ENCODE measurements around the gene CDC14A. TPM values are rescaled to one million over a fixed set of nuclear protein-coding genes. Genes with fewer than 3 reads are reported as not detected.

Gene CDC14A
- total RNA-seq, 1 donor from 2014 or later, result 16.8 TPM

- DNase-seq (ENCODE audit: low spot score) (no peak), ATAC-seq (no peak)
- intact Hi-C loops (cut with DNase I), result no loop called here
Measured at GRCh38 chr1:100462326-100463025, 110.2 kb downstream of the CDC14A start.

DNA sequence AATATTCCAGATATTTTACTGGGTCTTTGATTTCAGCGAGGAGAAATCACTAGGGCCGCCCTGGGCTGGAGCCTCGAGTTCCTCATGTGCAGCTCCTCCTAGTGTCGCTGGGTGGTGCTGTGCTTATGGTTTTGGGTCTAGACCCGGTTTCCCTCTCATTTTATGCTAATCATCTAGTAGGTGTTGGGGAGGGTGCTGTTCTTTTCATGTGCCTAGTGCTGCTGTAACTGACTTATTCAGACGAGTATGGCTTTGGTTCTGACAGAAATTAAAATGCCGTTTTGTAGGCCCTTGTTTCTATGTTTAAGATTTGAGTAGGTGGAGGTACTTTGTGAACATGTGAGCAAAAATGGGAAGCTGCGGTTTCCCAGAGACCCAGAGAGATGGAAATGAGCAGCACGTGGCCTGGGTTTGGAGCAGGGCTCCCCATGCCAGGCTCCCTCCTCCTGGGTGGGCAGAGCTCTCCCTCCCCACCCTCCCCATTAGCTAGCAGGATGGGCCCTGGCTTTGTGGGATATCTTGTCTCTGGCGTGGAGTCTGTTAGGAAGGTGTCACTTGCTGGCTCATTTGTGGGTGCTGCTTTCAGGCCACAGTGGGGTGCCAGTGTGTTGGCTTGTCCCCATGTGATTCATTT, 111.6 kb downstream of the CDC14A start:
- ATAC-seq, result peak; percentile 74
- DNase-seq (ENCODE audit: low spot score), result peak; percentile 74
- intact Hi-C loops (cut with DNase I), result no loop called here

GRCh38 chr1:100469578-100469977, 117.3 kb downstream of the CDC14A start:
- no peak for DNase-seq (ENCODE audit: low spot score)
- ATAC-seq, result no peak
- intact Hi-C loops (cut with DNase I), result no loop called here

DNA sequence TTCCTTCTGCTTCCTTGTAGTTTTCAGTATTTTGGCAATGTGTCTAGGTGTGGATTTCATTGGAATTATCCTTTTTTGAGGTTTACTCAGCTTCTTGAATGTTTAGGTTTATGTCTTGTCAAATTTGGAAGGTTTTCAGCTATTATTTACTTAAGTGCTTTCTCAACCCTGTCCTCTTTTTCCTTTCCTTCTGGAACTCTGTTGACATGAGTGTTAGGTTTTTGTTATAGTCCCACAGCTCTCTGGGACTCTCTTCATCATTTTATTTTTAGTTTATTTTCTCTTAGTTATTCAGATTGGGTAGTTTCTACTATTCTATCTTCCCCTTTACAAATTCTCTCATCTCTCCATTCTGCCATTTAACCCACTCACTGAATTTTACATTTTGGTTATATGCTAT, 122.5 kb downstream of the CDC14A start:
- DNase-seq (ENCODE audit: low spot score), result no peak
- peak; percentile 68 for ATAC-seq
- intact Hi-C loops (cut with DNase I), result no loop called here

DNA sequence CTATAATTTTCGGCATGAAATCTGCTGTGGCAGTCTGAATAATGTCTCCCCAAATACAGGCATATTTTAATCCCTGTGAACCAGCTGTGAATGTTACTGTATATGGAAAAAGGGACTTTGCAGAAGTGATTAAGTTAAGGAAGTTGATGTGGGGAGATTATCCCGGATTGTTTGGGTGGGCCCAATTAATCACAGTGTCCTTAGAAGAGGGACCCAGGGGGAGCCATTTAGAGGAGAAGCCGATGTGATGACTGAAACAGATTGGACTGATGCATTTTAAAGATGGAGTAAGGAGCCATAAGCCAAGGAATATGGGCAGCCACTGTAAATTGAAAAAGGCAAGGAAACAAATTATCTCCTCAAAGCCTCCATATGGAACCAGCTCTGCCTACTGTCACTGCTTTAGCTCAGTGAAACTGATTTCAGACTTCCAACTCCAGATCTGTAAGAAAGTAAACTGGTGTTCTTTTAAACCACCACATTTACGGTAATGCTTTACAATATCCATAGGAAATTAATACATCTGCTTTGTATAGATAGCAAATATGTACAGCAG, 124.5 kb downstream of the CDC14A start:
- ATAC-seq (no peak), DNase-seq (ENCODE audit: low spot score) (no peak)
- intact Hi-C loops (cut with DNase I), result no loop called here

DNA sequence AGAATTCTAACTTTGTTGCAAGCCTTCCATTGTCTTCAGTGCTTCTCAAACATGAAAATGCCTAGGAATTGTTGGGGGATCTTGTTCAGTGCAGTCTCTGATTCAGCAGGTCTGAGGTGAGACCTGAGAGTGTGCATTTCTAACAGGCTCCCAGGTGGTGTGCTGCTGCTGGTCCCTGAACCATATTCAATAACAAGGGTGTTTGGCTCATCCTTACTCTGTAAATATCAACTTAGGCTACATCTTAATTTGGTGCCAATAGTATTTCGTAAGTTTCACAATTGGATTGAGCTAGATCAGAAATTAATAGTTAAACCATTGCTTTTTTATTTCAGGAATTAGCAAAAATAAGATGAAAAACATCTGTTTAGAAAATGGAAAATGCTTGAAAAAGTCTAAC, 126.5 kb downstream of the CDC14A start:
- intact Hi-C loops (cut with DNase I), result no loop called here
- DNase-seq (ENCODE audit: low spot score) (no peak), ATAC-seq (no peak)

DNA sequence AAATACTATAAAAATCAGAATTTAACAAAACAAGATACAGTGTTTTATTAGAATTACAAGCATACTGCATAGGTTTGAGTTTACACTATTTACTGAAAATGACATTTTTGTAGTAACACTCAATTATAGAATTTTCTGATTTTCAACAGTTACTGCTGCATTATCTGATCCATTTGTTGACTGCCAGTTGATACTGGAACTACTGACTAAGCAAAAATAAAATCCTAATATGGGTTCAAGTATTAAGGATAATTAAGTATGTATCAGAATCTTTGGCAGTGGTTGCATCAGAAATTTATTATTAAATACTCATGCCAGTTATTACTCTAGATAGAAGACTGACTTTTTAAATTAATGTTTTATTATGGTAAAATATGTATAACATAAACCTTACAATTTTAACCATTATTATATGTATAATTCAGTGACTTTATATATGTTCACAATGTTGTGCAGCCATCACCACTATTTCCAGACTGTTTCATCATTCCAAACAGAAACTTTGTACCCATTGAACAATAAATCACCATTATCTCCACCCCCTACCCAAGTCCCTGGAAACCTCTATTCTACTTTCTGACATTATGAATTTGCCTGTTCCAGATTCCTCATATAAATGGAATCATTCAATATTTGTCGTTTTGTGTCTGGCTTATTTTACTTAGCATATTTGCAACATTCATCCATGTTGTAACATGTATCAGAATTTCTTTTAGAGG, 127.5 kb downstream of the CDC14A start:
- no peak for ATAC-seq
- intact Hi-C loops (cut with DNase I), result no loop called here
- no peak for DNase-seq (ENCODE audit: low spot score)

- DNase-seq (ENCODE audit: low spot score), result no peak
- ATAC-seq, result peak; percentile 80
- intact Hi-C loops (cut with DNase I), result no loop called here
Measured at GRCh38 chr1:100481303-100481702, 129.0 kb downstream of the CDC14A start.

- intact Hi-C loops (cut with DNase I), result no loop called here
- no peak for ATAC-seq
Measured at GRCh38 chr1:100482167-100482566, 129.9 kb downstream of the CDC14A start.

GRCh38 chr1:100482748-100483147, 130.4 kb downstream of the CDC14A start:
- DNase-seq (ENCODE audit: low spot score) (no peak), ATAC-seq (no peak)
- intact Hi-C loops (cut with DNase I), result no loop called here

More at GRCh38 chr1:100482167-100482566, 129.9 kb downstream of the CDC14A start:
- DNase-seq (ENCODE audit: low spot score), result no peak

DNA sequence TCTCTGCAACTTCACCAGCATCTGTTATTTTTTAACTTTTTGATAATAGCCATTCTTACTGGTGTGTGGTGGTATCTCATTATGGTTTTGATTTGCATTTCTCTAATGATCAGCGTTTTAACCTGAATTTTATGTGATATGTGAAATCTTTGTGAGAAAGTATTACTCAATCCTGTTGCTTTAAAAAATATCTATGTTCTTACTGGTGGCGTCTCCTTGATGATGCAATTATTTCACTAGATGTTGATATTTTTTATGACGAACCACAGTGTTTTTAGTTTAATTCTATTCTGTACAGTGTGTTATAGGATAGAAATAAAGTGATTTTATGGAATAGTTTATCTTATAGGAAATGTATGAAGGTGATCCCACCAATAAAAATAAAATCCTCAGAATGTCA, 130.9 kb downstream of the CDC14A start:
- intact Hi-C loops (cut with DNase I), result no loop called here
- ATAC-seq (no peak), DNase-seq (ENCODE audit: low spot score) (no peak)

GRCh38 chr1:100485855-100486258, 133.6 kb downstream of the CDC14A start:
- intact Hi-C loops (cut with DNase I), result no loop called here
- DNase-seq (ENCODE audit: low spot score), result no peak
- ATAC-seq, result no peak

DNA sequence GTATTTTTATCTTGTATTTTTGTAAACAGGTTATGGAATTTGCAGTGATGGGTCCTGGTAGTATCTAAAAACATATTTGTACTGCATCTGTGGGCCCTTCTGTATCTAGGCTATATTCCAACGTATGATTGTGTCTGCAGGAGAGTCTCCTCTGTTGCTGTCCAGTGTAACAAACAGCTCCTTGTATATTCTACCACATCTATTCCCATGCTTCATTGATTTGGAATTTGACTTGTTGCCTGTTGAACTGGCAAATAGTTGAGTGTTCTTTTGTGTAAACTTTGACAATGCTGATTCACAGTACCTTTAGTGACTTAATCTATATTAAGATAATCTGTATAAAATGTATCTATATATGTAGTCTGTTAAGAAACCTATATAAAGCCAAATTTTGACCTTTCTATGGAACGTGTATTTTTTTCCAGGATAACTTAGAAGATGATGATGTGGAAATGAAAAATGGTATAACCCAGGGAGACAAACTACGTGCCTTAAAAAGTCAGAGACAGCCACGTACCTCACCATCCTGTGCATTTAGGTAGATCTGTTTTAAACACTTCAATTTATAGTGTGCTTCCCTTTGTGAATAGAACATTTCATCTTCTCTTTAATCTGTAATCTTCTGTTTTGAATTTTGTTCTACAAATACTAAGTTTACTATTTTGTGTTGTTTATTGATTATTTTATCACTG, 142.2 kb downstream of the CDC14A start:
- intact Hi-C loops (cut with DNase I), result no loop called here
- no peak for DNase-seq (ENCODE audit: low spot score)
- ATAC-seq, result no peak

DNA sequence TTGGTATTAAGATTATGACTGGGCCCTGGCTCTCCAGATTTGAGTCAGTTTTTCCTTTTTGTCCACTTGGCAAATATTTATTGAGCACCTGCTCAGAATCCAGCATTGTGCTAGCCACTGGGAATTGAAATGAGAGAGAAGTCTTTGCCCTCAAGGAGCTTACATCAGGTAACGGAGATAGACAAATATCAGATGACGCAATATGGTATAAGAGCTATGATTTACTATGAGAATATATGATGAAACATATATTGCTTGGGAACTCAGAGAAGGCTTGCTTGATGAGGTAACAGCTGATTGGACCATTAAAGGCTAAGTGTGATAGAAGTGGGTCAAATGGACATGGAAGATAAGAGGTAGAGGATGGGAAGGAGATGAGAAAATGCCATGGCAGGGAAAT, 144.6 kb downstream of the CDC14A start:
- DNase-seq (ENCODE audit: low spot score) (no peak), ATAC-seq (no peak)
- intact Hi-C loops (cut with DNase I), result no loop called here

- ATAC-seq, result no peak
- intact Hi-C loops (cut with DNase I), result no loop called here
Measured at GRCh38 chr1:100497796-100498195, 145.5 kb downstream of the CDC14A start.

GRCh38 chr1:100499194-100499811, 147.0 kb downstream of the CDC14A start:
- intact Hi-C loops (cut with DNase I), result no loop called here
- DNase-seq (ENCODE audit: low spot score) (no peak), ATAC-seq (no peak)

More at GRCh38 chr1:100497796-100498195, 145.5 kb downstream of the CDC14A start:
- no peak for DNase-seq (ENCODE audit: low spot score)

- ATAC-seq (no peak), DNase-seq (ENCODE audit: low spot score) (no peak)
- intact Hi-C loops (cut with DNase I), result no loop called here
Measured at GRCh38 chr1:100502052-100502792, 149.9 kb downstream of the CDC14A start.

GRCh38 chr1:100506217-100506616, 153.9 kb downstream of the CDC14A start:
- DNase-seq (ENCODE audit: low spot score), result no peak
- ATAC-seq, result no peak
- intact Hi-C loops (cut with DNase I), result no loop called here
